ENCODE measurements around the gene KDELR1.
A peak's percentile ranks its signal among the peaks of the same experiment; 100 is the strongest.

Gene KDELR1

DNA sequence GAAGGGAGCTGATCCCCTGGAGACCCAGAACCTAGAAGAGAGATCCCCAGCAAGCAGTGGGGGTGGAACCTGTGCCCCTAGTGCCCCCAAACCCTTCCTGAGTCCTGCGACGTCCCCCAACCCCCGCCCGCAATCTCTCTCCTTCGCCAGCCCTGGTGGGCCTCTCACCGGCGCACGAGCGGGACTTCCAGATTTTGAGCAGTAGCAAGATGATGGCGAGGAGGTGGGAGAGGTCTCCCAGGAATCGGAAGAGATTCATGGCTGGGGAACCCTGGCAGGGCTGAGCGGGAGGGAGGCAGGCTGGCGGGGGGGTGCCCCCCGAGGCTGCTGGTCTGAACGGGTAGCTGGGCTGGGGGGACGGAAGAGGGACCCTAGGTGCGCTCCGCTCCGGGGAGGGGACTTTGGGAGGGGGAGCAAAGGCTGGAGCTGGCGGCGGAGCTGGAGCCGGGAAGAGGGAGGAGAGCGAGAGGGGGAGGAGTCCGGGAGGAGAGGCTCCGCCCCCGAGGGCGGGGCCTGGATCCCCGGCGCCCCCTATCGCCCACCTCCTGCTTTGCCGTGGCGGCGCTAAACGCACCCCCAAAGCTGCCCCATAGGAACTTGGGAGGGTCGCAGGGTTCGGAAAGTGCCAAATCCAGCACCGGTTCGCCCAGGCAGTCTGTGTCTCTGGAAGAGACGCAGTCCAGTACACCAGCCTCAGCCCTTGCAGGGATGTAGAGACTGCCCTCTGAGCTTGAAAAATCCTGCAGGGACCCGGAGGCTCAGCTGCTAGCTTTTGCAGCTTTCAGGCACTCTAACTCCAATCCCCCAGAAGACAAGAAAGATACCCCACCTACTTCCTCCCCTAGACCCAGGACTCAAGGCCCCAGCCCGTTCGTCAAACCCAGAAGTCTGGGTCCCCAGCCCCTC is at the start of gene KDELR1:
Gene KDELR1, minus strand, starts transcription at position 452 of the 906 bp plus-strand sequence. Its CDS starts 193 bp downstream, at position 259.
- peaks cover 18% of the 10 kb centered on the region for H3K36me3 ChIP-seq (ENCODE audit: insufficient read depth, low read length)
- H3K4me3 ChIP-seq (ENCODE audit: low read depth in 1 of 2, low read length in 2 of 2): peak within 1 kb of the TSS; percentile 96 to 100
- peaks cover 10% of the 10 kb centered on the region for H3K4me1 ChIP-seq (ENCODE audit: insufficient read depth, low read length)
- peak within 1 kb of the TSS; percentile 100 for H3K9ac ChIP-seq (ENCODE audit: low read length)
- peak within 1 kb of the TSS; percentile 87 for H3K27ac ChIP-seq (ENCODE audit: low read depth, low read length)
- peaks cover 34 to 45% of the 10 kb centered on the region in 2 donors for H3K27me3 ChIP-seq (ENCODE audit: control insufficient read depth in 1 of 2, insufficient read depth in 2 of 2, low read length in 2 of 2)
- H3K9me3 ChIP-seq (ENCODE audit: low read length): no peaks in the 10 kb centered on the region

DNA sequence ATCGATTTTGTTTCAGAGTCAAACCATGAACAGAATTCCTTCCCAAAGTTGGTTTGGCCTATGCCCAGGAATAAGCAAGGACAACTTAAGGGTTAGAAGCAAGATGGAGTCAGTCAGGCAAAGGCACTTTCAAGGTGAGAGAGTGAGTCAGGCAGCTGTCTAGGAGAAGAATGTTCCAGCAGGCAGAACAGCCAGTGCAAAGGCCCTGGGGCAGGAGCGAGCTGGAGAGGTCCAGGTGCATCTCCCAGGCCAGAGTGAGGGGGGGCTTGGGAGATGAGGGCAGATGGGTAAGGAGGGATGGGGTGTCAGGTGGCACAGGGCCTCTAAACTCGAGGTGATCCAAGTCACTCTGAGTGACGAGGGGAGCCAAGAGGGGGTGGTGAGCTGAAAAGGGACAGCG is 45.2 kb upstream of the KDELR1 start:
- Histone ChIP-seq H3K4me1 (ENCODE audit: insufficient read depth, low read length) (no peaks in the 10 kb centered on the region), H3K36me3 (ENCODE audit: insufficient read depth, low read length) (no peaks in the 10 kb centered on the region), H3K9me3 (ENCODE audit: low read length) (no peaks in the 10 kb centered on the region), H3K4me3 (ENCODE audit: low read depth in 1 of 2, low read length in 2 of 2) (no peak overlapping the region), H3K9ac (ENCODE audit: low read length) (no peak overlapping the region), H3K27me3 (ENCODE audit: control insufficient read depth in 1 of 2, insufficient read depth in 2 of 2, low read length in 2 of 2) (peaks cover 0 to 11% of the 10 kb centered on the region in 2 donors), H3K27ac (ENCODE audit: low read depth, low read length) (no peak overlapping the region)

DNA sequence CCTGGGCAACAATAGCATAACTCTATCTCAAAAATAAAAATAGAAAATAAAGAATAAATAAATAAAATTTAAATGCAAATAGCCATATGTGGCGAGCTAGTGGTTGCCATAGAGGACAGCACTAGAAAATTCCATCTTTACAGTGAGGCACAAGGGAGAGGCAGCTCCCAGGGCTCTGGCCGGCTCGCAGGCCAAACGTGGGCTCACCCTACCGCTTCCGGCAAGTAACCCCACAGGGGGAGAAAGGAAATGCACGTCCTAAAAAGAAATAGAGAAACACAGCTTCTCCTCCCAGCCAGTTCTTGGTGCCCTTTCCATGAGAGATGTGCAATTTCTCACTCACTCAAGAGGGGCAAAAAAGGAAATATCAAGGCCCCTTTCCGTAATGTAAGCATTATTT is 42.0 kb upstream of the KDELR1 start:
- H3K27ac ChIP-seq (ENCODE audit: low read depth, low read length): no peak overlapping the region
- H3K36me3 ChIP-seq (ENCODE audit: insufficient read depth, low read length): no peaks in the 10 kb centered on the region
- no peak overlapping the region for H3K9ac ChIP-seq (ENCODE audit: low read length)
- H3K4me3 ChIP-seq (ENCODE audit: low read depth in 1 of 2, low read length in 2 of 2): no peak overlapping the region
- no peaks in the 10 kb centered on the region for H3K9me3 ChIP-seq (ENCODE audit: low read length)
- H3K4me1 ChIP-seq (ENCODE audit: insufficient read depth, low read length): no peaks in the 10 kb centered on the region
- H3K27me3 ChIP-seq (ENCODE audit: control insufficient read depth in 1 of 2, insufficient read depth in 2 of 2, low read length in 2 of 2): peaks cover 0 to 5% of the 10 kb centered on the region in 2 donors

DNA sequence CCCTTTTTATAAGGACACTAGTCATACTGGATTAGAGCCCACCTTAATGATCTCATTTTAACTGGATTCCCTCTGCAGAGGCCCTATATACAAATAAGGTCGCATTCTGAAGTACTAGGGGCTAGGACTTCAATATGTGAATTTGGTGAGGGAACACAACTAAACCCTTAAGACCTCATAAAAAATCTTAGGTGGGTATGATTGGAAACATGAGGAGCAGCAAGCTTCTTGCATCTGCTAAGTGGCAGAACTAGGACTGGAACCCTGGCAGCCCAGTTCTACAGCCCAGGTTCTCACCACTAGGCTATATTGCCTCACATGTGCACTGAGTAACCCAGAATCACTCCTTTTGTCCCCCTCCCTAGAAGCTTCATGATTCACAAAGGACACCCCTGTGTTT is 37.3 kb upstream of the KDELR1 start:
- Histone ChIP-seq H3K27ac (ENCODE audit: low read depth, low read length) (no peak overlapping the region), H3K9ac (ENCODE audit: low read length) (no peak overlapping the region), H3K27me3 (ENCODE audit: control insufficient read depth in 1 of 2, insufficient read depth in 2 of 2, low read length in 2 of 2) (no peaks in the 10 kb centered on the region), H3K4me3 (ENCODE audit: low read depth in 1 of 2, low read length in 2 of 2) (no peak overlapping the region), H3K36me3 (ENCODE audit: insufficient read depth, low read length) (no peaks in the 10 kb centered on the region), H3K9me3 (ENCODE audit: low read length) (no peaks in the 10 kb centered on the region), H3K4me1 (ENCODE audit: insufficient read depth, low read length) (no peaks in the 10 kb centered on the region)

DNA sequence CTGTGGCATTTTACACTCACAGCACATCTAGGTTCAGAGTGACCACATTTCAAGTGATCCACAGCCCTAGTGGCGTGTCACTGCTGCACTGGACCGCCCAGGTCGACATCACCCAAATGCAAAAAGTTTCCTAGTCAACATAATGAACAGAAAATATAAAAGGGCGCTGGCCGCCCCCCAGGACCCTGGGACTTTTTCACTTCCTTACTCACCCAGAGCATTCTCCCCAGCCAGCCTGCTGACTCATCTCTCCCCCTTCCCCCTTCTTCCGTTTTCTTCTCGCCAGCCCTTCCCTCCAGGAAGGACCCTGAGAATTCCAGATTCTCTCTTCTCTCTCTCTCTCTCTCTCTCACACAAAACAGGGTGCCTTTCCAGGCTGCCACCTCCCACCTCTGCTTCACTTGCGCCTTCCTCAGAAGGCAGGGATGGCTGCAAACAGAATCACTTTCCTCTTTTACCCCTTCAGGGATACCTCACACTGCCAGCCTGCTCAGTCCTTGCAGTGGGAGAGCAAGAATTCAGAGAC is 33.4 kb upstream of the KDELR1 start:
- Histone ChIP-seq H3K4me3 (ENCODE audit: low read depth in 1 of 2, low read length in 2 of 2) (no peak overlapping the region), H3K27me3 (ENCODE audit: control insufficient read depth in 1 of 2, insufficient read depth in 2 of 2, low read length in 2 of 2) (no peaks in the 10 kb centered on the region), H3K9me3 (ENCODE audit: low read length) (no peaks in the 10 kb centered on the region), H3K36me3 (ENCODE audit: insufficient read depth, low read length) (no peaks in the 10 kb centered on the region), H3K9ac (ENCODE audit: low read length) (no peak overlapping the region), H3K27ac (ENCODE audit: low read depth, low read length) (no peak overlapping the region), H3K4me1 (ENCODE audit: insufficient read depth, low read length) (no peaks in the 10 kb centered on the region)

DNA sequence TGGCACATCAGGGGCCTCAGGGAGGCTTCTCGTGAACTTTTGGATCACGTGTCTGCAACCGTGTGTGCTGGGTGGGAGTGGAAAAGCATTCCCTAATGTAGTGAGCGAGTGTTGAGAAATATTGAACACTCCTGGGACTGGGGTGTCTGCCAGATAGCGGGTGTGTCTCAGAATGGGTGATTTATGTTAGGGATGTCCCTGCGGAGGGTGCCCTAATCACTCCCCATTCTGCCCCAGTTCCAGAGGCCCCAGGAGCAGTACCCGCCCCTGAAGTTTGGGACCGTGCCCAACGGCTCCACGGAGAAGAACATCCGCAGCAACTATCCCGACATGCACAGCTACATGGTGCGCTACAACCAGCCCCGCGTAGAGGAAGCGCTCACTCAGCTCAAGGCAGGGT is 30.2 kb upstream of the KDELR1 start:
- Histone ChIP-seq H3K27ac (ENCODE audit: low read depth, low read length) (no peak overlapping the region), H3K4me1 (ENCODE audit: insufficient read depth, low read length) (no peaks in the 10 kb centered on the region), H3K9ac (ENCODE audit: low read length) (no peak overlapping the region), H3K4me3 (ENCODE audit: low read depth in 1 of 2, low read length in 2 of 2) (no peak overlapping the region), H3K27me3 (ENCODE audit: control insufficient read depth in 1 of 2, insufficient read depth in 2 of 2, low read length in 2 of 2) (peaks cover 0 to 7% of the 10 kb centered on the region in 2 donors), H3K9me3 (ENCODE audit: low read length) (no peaks in the 10 kb centered on the region), H3K36me3 (ENCODE audit: insufficient read depth, low read length) (no peaks in the 10 kb centered on the region)

DNA sequence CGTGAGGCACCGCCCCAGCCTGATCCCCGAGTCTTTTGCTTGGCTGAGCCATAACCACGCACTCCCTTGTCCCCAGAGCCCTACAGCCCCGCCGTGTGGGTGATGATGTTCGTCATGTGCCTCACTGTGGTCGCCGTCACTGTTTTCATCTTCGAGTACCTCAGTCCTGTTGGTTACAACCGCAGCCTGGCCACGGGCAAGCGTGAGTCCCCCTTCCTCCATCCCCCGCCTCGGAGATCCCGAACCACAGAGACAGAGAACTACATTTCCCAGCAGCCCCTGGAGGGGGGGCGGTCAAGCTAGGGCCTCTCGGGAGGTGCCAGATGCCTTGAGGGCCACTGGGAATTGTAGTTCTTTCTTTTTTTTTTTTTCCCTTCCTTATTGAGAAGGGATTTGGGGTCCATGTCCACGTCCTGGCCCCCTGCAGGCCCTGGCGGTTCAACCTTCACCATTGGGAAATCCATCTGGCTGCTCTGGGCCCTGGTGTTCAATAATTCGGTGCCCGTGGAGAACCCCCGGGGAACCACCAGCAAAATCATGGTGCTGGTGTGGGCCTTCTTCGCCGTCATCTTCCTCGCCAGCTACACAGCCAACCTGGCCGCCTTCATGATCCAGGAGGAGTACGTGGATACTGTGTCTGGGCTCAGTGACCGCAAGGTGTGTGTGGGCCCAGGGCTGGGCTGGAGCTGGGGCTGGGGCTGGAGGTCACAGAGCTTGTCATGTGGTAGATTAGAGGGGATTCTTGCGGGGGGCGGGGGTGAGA is 28.0 kb upstream of the KDELR1 start:
- Histone ChIP-seq H3K4me1 (ENCODE audit: insufficient read depth, low read length) (no peaks in the 10 kb centered on the region), H3K9me3 (ENCODE audit: low read length) (no peaks in the 10 kb centered on the region), H3K9ac (ENCODE audit: low read length) (no peak overlapping the region), H3K4me3 (ENCODE audit: low read depth in 1 of 2, low read length in 2 of 2) (no peak overlapping the region), H3K27ac (ENCODE audit: low read depth, low read length) (no peak overlapping the region), H3K27me3 (ENCODE audit: control insufficient read depth in 1 of 2, insufficient read depth in 2 of 2, low read length in 2 of 2) (peaks cover 0 to 26% of the 10 kb centered on the region in 2 donors), H3K36me3 (ENCODE audit: insufficient read depth, low read length) (no peaks in the 10 kb centered on the region)

DNA sequence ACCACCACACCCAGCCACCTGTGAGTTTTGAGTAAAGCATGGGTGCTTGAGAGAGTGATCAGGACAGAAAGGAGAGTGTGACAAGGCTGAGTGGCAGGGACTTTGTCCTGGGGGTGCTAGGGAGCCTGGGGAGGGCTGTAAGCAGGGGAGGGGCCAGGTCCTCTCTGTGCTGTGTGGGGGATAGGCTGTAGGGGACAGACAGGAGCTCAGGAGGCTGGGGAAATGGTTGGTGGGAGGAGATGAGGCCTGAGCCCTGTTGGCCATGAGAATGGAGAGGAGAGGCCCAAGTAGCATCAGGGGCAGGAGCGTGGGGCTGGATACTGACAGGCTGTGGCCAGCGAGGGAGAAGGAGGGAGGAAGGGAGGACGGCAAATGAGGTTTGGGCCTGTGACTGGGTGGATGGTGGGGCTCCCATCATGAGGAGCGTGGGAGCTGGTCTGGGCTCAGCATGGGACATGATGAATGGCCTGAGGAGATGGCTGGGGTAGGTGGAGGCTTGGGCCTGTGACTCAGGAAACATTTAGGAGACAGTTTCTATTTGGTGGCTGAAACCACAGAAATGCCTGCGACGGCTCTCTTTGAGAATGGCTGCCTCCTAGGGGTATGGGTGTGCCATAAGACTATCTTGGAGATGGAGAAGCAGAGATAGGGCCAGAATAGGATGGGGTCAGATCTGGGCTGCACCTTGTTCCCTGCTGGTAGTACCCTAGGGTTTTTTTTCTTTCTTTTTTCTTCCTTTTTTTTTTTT is 27.1 kb upstream of the KDELR1 start:
- H3K9ac ChIP-seq (ENCODE audit: low read length): no peak overlapping the region
- H3K36me3 ChIP-seq (ENCODE audit: insufficient read depth, low read length): no peaks in the 10 kb centered on the region
- no peaks in the 10 kb centered on the region for H3K9me3 ChIP-seq (ENCODE audit: low read length)
- H3K27ac ChIP-seq (ENCODE audit: low read depth, low read length): no peak overlapping the region
- no peak overlapping the region for H3K4me3 ChIP-seq (ENCODE audit: low read depth in 1 of 2, low read length in 2 of 2)
- peaks cover 0 to 34% of the 10 kb centered on the region in 2 donors for H3K27me3 ChIP-seq (ENCODE audit: control insufficient read depth in 1 of 2, insufficient read depth in 2 of 2, low read length in 2 of 2)
- H3K4me1 ChIP-seq (ENCODE audit: insufficient read depth, low read length): no peaks in the 10 kb centered on the region

DNA sequence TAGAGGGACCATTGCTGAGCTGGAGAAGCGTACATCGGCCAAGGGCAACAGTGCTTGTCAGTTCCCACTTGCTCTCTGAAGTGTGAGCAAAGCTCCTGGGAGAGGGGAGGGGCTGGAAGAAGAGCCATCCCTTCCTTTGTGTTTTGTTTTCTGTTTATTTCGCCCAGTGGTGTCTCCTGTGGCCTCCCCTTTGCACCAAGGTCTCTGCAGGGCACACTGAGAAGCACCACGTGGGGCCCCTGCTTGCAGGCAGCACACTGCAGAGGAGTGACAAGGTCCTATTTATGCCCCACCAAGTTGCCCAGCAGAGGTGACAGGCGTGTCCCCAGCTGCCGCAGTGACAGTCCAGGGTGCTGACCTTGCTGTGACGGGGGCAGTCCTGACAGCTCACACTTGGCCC is 26.1 kb upstream of the KDELR1 start:
- H3K4me3 ChIP-seq (ENCODE audit: low read depth in 1 of 2, low read length in 2 of 2): no peak overlapping the region
- H3K36me3 ChIP-seq (ENCODE audit: insufficient read depth, low read length): no peaks in the 10 kb centered on the region
- H3K9ac ChIP-seq (ENCODE audit: low read length): no peak overlapping the region
- peaks cover 0 to 34% of the 10 kb centered on the region in 2 donors for H3K27me3 ChIP-seq (ENCODE audit: control insufficient read depth in 1 of 2, insufficient read depth in 2 of 2, low read length in 2 of 2)
- H3K4me1 ChIP-seq (ENCODE audit: insufficient read depth, low read length): no peaks in the 10 kb centered on the region
- H3K27ac ChIP-seq (ENCODE audit: low read depth, low read length): no peak overlapping the region
- no peaks in the 10 kb centered on the region for H3K9me3 ChIP-seq (ENCODE audit: low read length)

DNA sequence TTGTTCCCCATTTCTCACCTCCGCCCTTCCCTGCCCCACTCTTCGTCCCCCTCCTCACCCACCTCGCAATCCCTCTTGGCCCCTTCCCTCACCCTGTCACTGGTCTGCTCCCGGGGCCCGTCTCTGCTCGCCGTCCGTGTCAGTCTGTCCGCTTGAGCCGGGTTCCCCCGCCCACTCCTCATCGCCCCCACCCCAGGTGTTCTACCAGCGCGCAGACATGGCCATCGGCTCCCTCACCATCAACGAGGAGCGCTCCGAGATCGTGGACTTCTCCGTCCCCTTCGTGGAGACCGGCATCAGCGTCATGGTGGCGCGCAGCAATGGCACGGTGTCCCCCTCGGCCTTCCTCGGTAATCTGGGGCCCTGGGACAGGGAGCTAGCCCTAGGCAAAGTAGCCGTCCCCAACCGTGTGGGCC is 24.5 kb upstream of the KDELR1 start:
- H3K36me3 ChIP-seq (ENCODE audit: insufficient read depth, low read length): no peaks in the 10 kb centered on the region
- H3K27me3 ChIP-seq (ENCODE audit: control insufficient read depth in 1 of 2, insufficient read depth in 2 of 2, low read length in 2 of 2): peaks cover 0 to 34% of the 10 kb centered on the region in 2 donors
- H3K9me3 ChIP-seq (ENCODE audit: low read length): no peaks in the 10 kb centered on the region
- no peaks in the 10 kb centered on the region for H3K4me1 ChIP-seq (ENCODE audit: insufficient read depth, low read length)
- H3K27ac ChIP-seq (ENCODE audit: low read depth, low read length): no peak overlapping the region
- no peak overlapping the region for H3K4me3 ChIP-seq (ENCODE audit: low read depth in 1 of 2, low read length in 2 of 2)
- H3K9ac ChIP-seq (ENCODE audit: low read length): no peak overlapping the region

DNA sequence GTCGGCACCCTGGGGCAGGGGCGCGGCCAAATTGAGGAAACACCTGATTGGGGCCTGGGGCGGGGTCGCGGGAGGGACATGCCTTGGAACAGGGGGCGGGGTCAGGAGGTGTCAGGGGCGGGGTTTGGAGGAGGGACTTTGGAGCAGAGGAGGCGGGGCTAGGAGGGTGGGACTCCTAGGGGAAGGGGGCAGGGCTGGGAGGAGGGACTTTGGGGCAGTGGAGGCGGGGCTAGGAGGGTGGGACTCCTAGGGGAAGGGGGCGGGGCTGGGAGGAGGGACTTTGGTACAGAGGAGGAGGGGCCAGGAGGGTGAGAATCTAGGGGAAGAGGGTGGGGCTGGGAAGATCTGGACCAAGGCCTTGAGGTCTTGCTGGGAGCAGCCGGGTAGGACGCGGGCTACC is 24.0 kb upstream of the KDELR1 start:
- H3K27me3 ChIP-seq (ENCODE audit: control insufficient read depth in 1 of 2, insufficient read depth in 2 of 2, low read length in 2 of 2): peaks cover 0 to 34% of the 10 kb centered on the region in 2 donors
- H3K4me1 ChIP-seq (ENCODE audit: insufficient read depth, low read length): no peaks in the 10 kb centered on the region
- H3K9me3 ChIP-seq (ENCODE audit: low read length): no peaks in the 10 kb centered on the region
- no peak overlapping the region for H3K27ac ChIP-seq (ENCODE audit: low read depth, low read length)
- H3K36me3 ChIP-seq (ENCODE audit: insufficient read depth, low read length): no peaks in the 10 kb centered on the region
- no peak overlapping the region for H3K4me3 ChIP-seq (ENCODE audit: low read depth in 1 of 2, low read length in 2 of 2)
- H3K9ac ChIP-seq (ENCODE audit: low read length): no peak overlapping the region

Data from muscle layer of colon (tissue), 2 donors.